Stimulated activated CD8-positive, alpha-beta memory T cell treated with anti-CD3 and anti-CD28 coated beads, Interleukin-15, amount 100 ng/mL, for 48 hours (primary cell): ENCODE results near the gene ADAMTSL3.
"Not testable (repeated sequence)": the region's sequence is repeated elsewhere in the genome, so short reads cannot be mapped to it uniquely, and the experiment has no call there.

Source experiments
- DNase-seq, 2 donors: peaks; one replicate each; pipeline ENCODE4 v3.0.0-alpha.2; 2020; ENCODE audit warnings: low read depth in 2 of 2

ADAMTSL3 gene

DNA sequence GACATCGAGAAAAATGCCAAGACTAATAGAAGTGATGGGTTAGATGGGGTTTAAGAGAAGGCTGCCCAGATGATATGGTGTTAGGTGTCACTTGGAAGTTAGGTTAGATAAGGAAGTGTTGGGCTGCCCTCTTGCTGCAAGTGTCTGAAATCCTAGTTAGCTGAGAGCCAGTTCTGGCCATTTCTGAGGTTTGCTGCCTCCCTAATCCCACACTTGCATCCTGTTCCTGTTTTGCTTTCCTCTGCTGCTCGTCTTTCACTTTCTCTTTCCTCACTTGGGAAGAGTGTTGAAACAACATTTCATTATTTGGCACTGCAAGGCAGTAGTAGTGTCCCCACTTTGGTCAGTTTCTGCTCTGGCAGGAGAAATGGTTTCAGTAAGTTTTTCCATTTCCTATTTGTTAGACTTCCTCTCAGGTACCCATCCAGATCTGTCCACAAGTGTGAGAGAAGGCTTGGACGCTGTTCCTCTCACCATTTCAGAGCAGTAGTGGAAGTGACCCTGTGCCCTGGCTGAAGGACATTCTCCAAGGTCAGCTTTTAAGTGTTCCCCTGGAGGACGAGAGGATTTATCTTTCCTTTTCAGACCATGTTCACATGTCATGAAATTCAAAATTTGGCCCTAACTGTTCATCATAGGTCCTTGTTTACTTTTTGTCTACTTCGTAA lies 93.3 kb downstream of the ADAMTSL3 start:
- DNase-seq: no peak

DNA sequence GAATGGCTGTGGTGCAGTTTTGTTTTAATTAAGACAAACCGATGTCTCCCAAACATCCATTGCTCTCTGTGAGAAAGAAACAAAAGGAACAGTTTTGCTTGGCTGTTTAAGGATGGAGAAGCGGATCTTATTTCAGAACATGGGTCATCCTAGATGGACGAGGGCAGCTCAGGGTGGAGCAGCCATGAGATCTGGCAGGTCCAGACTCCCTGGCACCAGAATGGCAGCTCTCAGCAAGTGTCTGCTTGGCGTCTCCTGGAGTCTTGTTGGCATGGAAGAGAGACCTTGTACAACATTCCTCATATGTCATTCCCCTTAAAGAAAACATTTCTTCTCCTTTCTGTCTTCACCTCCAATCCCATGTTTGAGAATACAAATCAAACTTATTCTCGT lies 93.8 kb downstream of the ADAMTSL3 start:
- no peak for DNase-seq

DNA sequence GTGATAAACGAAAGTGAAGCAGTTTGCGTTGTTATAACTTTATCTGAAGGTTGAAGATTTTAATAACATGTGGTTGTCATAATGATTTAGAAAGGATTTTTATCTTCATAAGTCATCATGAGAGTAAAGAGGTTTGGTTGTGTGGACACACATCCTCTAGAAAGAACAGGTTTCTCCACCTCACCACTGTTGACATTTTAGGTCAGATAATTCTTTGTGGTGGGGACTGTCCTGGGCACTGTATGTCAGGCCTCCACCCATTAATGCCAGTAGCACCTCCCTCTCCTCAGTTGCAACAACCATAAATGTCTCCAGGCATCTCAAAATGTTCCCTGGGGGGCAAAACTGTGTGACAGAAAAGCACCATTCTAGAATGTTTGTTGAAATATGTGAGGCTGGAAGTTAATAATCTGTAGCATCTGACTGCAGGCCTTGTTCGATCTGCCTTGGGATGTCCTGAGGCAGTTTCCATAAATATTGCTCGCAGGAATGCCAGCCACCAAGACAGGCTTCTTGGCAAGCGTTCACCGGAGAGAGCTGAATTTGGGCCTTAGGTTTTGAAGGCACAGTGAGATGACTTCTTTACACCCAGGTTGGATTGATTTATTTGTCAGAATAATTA lies 100.1 kb downstream of the ADAMTSL3 start:
- DNase-seq: no peak

DNA sequence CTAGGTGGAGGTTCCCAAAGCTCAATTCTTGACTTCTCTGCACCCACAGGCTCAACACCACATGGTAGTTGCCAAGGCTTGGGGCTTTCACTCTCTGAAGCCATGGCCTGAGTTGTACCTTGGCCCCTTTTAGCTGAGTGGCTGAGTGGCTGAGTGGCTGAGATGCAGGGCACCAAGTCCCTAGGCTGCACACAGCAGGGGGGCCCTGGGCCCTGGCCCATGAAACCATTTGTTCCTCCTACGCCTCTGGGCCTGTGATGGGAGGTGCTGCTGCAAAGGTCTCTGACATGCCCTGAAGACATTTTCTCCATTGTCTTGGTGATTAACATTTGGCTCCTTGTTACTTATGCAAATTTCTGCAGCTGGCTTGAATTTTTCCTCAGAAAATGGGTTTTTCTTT lies 103.4 kb downstream of the ADAMTSL3 start:
- not testable (repeated sequence) for DNase-seq

DNA sequence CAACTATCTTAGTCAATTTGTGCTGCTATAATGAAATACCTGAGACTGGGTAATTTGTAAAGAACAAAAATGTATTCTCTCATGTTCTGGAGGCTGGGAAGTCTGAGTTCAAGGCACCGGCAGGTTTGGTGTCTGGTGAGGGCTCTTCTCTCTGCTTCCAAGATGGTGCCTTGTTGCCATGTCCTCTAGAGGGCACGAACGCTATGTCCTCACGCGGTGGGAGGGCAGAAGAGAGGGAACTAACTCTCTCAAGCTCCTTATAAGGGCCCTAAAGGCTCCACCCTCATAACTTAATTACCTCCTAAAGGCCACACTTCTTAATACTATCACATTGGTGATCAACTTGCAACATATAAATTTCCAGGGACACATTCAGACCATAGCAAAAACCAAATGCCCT lies 108.4 kb downstream of the ADAMTSL3 start:
- DNase-seq: no peak

DNA sequence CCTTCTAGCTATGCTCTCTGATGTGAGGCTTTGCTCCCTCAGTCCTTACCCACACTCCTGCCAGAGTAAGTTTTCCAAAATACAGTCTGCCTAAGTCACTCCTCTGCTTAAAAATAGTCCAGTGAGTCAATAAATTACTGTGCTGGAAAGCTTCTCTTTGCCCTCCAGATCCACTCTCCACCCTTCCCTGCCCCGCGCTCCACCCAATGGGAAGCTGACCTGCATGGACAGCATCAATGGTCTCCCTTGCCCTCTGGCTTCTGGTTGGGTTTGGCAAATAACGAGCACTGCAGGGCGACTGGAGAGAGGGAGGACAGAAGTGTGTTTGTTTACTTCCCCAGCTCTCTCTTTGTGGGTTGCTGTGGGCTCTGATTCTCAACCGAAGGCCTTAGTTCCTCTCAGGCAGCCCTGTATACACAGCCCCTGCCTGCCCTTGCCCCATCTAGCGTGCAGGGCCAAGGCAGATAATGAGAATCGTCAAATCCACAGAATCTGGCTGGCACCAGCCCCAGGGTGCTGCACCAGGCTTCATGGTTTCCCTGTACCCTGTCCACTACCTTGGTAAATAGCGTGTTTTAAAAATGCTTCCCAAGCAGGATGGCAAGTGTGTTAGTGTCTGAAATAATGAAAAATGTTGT lies 110.4 kb downstream of the ADAMTSL3 start:
- DNase-seq: no peak

DNA sequence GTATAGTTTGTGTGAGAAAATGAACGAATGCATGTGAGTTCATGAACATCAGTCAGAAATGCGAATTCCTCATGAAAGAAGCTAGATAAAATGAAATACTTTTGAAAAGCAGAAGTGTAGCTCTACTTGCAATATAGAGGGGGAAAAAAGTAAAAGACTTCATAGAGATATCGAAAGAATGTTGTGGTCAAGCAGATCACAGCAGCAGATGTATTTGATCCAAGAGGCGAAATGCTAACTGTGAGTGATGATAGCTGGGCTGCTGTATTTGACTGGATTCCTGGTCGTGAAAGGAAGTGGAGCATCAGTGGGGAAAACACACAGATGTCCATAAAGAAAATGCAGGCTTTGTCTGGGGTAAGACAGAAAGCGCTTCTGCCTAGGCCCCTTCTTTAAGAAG lies 112.4 kb downstream of the ADAMTSL3 start:
- DNase-seq: no peak

DNA sequence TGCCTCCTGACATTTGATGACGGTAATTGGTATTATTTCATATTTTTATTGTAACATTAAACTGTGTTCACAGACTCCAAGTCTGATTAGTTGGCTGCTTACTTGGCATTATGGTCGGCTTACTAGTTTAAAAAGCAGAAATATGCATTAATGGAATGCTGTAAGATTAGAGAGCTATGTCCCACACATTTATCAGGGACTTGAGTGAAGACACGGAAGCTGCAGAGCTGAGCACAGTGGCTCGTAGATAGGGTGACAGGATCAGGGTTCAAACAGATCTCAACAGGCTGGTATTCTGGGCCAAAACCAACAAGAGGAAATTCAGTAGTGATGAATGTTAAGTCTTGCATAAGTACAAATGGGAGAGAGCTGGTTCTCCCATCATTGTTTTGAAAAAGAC lies 113.8 kb downstream of the ADAMTSL3 start:
- DNase-seq: no peak

DNA sequence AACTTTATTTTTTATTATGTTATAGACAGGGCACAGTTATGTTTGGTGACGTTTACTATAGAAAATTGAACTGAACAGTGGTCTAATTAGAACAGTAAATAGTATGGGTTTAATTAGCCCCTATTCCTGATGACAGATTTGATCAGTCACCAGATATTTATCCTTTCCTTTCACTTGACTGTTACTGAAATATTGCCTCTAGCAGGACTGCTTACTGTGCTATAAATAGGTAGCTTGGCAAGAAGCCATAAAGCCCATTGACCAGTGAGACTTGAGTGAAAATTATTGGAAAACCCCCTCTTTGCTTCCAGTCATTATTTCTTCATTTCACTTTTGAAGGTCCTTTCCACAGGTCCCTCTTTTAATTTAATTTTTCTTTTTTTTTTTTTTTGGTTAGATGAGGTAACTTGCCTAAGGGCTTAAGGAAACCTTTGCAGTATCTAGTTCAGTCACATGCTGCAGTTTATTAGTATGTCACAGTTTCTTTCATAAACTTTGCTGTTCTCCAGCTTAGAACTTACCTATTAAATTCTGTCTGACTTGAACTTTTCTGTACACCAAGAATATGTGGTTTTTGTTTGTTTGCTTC lies 115.6 kb downstream of the ADAMTSL3 start:
- DNase-seq: no peak

DNA sequence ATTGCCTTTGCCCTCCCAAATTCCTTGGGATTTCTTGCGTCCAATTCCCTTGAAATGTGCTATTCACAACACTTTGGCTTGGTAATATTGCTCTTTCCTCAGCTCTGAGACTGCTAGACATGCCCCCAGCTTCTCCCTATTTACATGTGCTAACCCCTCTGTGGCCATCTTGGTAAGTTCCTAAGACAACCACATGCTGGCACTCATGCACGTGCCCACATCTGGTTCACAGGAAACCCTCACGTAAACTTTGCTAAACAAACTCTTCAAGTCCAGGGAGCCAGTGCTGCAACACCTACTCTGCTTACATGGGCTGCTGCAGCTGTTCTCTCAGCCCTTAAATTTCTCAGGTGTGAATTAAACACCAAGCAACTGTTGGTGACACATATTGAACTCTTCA lies 121.8 kb downstream of the ADAMTSL3 start:
- DNase-seq: no peak

DNA sequence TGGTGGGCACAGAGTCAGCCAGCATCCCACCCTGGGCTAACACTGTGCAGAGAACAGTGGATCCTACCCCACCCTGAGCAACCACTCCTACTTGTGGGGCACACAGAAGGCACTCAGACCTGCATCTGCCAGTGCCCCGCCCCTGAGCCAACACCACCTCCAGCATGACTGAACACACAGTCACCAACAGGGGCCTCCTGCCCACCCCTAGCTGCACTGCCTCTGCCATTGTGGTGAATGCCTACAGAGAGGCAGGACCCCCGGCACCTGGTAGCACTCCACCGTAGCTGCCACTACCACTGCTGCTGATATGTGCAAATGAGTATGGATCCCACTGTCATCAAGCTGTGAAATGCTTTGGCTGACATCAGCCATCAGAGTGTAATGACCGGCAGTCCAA lies 123.1 kb downstream of the ADAMTSL3 start:
- no peak for DNase-seq

DNA sequence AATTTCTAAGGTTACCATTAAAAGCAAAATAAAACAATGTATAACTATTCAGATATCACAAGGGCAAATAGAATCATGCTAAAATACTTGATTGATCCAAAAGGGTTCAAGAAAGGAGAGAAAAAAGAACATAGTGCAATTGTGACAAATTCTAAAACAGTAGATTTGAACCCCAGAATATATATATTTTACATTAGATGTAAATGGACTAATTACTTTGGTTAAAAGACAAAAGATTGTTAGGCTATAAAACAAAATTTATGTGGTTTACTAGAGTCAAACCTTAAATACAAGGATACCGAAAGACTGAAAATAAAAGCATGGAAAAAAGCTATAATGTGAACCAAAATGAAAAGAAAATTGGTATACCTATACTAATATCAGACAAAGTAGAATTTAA lies 129.3 kb downstream of the ADAMTSL3 start:
- no peak for DNase-seq

DNA sequence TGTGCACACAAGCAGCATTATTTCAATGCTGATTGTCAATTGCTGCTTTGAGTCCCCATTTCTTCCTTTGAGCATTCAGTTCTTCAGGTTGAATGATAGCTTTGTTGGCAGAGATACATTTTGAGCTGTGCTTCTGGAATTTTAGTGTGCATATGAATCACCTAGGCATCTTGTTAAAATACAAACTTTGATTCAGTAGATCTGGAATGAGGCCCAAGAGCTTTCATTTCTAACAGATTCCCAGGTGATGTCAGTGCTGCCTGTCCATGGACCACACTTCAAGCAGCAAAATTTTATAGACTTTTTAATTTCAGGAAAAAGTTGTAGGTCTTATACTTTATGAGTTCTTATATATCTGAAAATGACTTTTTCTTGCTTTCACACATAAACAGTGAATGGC lies 131.1 kb downstream of the ADAMTSL3 start:
- DNase-seq: no peak

DNA sequence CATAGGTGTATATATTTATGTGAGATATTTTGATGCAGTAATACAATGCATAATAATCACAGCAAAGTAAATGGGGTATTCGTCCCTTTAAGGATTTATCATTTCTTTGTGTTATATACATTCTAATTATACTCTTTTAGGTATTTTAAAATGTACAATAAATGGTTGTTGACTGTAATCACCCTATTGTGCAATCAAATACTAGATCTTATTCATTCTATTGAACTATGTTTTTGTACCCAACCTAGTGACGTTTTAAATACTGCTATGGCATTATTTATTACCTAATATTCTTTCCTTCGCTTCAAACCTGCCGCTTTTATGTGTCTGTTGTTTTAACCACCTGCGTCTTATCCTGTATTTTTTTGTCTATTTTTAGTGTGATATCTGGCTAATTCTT lies 132.4 kb downstream of the ADAMTSL3 start:
- no peak for DNase-seq

DNA sequence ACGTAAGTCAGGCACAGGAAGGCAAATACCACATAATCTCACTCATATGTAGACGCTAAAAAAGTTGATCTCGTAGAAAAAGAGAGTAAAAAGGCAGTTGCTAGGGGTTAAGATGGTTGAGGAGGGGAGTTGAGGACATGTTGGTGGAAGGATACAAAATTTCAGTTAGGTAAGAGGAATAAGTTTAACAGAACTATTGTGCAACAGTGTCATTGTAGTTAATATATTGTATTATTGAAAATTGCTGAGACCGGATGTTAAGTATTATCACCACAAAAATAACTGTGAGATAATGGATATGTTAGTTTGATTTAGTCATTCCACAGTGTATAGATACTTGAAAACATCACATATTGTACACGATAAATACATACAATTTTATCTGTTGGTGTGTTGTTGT lies 139.1 kb downstream of the ADAMTSL3 start:
- DNase-seq: no peak

DNA sequence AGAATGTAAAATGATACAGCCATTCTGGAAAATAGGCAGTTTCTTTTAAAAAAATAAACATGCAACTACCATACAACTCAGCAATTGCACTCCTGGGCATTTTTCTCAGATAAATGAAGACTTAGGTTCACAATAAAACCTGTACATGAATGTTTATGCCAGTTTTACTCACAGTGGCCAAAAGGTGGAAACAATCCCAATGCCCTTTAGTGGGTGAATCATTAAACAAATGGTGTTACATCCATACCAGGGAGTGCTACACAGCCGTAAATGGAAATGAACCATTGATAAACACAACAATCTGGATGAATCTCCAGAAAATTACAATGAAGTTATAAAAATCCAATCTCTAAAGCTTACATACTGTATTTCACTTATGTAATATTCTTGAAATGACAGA lies 140.3 kb downstream of the ADAMTSL3 start:
- no peak for DNase-seq

DNA sequence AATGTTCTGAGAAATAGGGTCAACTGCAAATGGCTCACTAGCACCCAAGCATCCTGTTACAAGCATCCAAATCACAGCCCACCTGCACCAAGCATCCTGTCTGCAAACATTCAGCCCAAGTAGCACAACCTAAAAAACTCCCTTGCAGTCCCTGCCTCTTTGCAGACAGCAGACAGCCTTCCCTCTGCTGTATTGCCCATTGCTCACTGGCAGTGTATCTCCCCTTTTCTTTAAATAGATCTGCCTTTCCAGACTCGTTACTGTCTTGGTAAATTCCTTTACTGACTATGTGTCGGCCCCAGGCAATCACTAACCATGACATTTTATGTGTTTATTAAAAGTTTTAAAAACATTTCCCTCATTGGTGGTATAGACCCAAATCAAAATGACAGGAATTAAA lies 155.4 kb downstream of the ADAMTSL3 start:
- DNase-seq: no peak

DNA sequence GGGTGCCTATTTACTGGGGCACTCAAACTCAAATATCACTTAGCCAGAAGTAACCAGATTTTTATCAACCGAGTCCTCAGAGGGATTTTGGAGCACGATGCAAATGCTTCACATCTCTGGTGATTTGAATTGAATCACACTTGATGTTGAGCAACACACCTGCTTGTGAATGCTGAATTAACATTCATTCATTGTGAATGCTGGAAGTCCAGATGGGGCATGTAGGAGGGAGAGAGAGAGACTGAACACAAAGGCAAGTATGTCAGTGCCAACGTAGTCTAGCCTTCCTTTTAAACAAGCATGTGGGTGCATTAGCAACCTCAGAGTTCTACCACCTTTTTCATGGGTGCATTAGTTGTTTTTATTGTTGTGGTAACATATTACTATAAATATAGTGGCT lies 156.2 kb downstream of the ADAMTSL3 start:
- DNase-seq: no peak

DNA sequence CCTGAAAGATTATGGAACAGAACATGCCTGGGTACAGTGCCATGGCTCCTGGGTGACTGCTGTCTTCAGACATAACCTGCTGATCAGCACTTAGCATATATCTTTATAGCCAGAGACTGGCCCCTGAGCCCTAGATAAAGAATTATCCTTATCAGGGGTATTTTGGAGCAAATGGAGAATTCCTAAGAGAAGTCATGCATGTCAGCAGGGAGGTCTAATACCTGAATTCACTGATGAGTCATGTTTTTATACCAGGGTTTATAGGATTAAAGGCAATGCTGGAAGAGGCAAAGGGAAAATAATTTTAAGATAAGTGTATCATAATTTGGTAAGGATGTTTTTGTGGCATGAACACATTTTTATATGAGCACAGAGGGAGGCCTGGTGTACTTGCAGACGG lies 159.8 kb downstream of the ADAMTSL3 start:
- no peak for DNase-seq

DNA sequence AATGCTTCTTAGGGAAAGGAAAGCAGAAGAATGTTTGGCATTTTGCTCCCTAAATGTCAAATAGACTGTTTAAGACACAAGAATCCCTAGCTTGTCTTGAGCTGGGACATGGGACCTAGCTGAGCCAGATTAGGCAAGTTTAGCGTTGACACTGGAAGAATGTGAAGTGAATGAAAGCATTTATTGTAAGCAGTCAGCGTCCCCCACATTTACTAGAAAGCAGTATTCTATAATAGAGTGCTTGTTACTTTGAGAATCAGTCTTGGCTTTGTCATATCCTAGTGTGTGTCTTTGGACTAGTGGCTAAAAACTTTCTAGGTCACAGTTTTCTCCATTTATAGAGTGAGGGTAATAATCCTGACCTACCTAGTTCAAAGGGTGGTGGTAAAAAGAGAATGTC lies 161.6 kb downstream of the ADAMTSL3 start:
- DNase-seq: no peak

DNA sequence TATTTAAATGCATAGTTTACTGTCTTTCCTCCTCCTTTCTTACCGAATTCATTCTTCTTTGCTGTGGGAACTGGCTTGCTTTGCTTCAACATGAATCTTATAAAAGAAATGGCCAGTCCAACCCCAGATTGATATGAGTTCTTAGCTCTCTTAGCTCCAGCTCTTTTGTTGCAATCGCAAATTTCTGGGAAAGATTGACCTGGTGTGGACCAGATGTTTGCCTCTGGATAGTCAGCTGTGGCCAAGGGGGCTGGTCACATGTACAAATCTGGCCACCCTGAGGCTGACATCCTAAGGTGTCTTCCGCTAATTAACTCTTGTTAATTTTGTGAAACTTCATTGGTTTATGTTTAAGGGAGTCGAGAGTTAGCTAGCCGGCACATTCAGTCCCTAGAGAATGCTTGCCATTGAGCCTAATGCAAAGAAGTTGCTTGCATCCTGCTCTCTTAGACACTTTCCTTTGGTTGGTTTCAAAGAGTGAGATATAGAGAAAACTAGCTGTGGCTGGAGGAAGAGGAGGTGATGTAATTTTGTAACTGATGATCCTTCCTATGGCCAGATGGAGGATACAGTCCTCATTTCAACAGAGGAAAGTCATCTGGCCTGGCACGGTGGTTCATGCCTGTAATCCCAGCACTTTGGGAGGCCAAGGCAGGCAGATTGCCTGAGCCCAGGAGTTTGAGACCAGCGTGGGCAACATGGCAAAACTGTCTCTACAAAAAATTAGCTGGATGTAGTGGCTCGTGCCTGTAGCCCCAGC lies 162.4 kb downstream of the ADAMTSL3 start:
- no peak for DNase-seq

DNA sequence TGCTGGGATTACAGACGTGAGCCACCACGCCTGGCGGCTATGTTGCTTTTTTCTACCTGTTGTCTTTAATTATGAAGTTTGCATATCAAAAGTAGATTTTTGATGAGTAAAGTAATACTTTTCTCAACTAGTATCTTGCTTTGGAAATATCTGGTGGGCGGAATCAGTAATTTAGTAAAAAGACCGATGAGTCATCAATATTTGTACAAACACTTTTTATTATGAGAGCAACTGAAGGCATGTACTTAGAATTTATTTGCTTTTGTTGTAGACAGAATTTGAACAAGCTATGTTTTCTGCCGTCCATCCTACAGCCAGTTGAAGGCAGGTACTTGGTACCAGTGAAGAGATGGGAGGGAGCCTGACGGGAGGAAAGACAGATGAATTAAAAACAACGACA lies 164.7 kb downstream of the ADAMTSL3 start:
- DNase-seq: no peak
